Neural progenitor cell (in vitro differentiated cells): ENCODE data around the gene DENND5A.

Experiments
- CTCF ChIP-seq: fragments of 200-600 bp; sonication (generic); IDR thresholded peaks from 2 replicates; pipeline ENCODE4 v1.5.1; 2017; ENCODE audit warnings: antibody characterized with exemption, mild to moderate bottlenecking
- EZH2 ChIP-seq: fragments of 200-600 bp; sonication (generic); IDR thresholded peaks from 2 replicates; pipeline ENCODE4 v1.6.1; 2017; ENCODE audit warnings: antibody characterized with exemption, mild to moderate bottlenecking, moderate library complexity

GRCh38 chr11:9304178-9304577 is 39.0 kb upstream of the DENND5A start:
- no peak for TF ChIP-seq CTCF
- TF ChIP-seq EZH2, result no peak
